ENCODE results near the gene GIPC3.

The GIPC3 gene

DNA sequence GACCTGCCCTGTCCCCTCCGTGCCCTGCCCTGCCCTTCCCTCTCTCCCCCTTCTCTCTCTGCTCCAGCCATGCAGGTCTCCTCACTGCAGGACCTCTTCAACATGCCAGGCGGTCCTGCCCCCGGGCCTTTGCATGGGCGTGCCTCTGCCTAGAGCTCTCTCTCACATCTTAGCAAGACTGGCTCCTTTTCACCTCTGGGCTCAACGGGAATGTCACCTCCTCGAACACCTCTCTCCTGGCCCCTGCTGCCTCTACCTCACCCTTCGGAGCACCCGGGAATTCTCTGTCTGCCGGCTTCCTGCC lies 33.5 kb upstream of the GIPC3 start:
- TF ChIP-seq, protein P1, sequence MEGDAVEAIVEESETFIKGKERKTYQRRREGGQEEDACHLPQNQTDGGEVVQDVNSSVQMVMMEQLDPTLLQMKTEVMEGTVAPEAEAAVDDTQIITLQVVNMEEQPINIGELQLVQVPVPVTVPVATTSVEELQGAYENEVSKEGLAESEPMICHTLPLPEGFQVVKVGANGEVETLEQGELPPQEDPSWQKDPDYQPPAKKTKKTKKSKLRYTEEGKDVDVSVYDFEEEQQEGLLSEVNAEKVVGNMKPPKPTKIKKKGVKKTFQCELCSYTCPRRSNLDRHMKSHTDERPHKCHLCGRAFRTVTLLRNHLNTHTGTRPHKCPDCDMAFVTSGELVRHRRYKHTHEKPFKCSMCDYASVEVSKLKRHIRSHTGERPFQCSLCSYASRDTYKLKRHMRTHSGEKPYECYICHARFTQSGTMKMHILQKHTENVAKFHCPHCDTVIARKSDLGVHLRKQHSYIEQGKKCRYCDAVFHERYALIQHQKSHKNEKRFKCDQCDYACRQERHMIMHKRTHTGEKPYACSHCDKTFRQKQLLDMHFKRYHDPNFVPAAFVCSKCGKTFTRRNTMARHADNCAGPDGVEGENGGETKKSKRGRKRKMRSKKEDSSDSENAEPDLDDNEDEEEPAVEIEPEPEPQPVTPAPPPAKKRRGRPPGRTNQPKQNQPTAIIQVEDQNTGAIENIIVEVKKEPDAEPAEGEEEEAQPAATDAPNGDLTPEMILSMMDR (IDR thresholded peaks at IDR 0.05; ENCODE audit: low read depth, low read length): no peak
- H3K4me3 ChIP-seq (ENCODE audit: low read depth, low read length): no peak overlapping the region

- H3K4me3 ChIP-seq (ENCODE audit: low read depth, low read length): no peak overlapping the region
- TF ChIP-seq, protein P1 (IDR thresholded peaks at IDR 0.05; ENCODE audit: low read depth, low read length): no peak
These were observed 30.8 kb upstream of the GIPC3 start for GRCh38 chr19:3554254-3555083.

GRCh38 chr19:3555653-3556422 lies 29.4 kb upstream of the GIPC3 start:
- H3K4me3 ChIP-seq (ENCODE audit: low read depth, low read length): peak overlapping the region; percentile 87

GRCh38 chr19:3556423-3556977 lies 28.8 kb upstream of the GIPC3 start:
- TF ChIP-seq, protein P1 (IDR thresholded peaks at IDR 0.05; ENCODE audit: low read depth, low read length): no peak
- peak overlapping the region; percentile 87 for H3K4me3 ChIP-seq (ENCODE audit: low read depth, low read length)

More at GRCh38 chr19:3555653-3556422, 29.4 kb upstream of the GIPC3 start:
- TF ChIP-seq, protein P1 (IDR thresholded peaks at IDR 0.05; ENCODE audit: low read depth, low read length): no peak

DNA sequence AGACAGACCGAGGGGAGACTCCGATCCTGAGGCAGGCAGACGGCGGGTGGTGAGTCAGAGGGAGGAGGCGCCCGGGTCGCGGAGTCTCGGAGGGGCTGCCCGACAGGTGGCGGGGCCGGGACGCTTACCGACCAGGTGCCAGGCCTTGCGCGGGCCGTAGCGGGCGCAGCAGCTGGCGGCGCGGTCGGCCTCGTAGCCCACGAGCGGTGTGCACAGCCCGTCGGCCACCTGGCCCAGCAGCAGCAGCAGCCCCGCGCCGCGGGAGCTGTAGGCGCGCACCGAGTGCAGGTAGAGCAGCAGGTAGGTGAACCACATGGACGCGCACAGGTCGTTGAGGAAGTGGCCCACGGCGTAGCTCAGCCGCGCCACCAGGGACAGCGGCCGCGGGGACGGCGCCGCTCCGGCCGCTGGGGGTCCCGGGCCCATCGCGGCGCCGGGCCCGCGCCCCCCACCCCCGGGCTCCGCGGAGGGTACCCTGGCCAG lies 28.3 kb upstream of the GIPC3 start:
- TF ChIP-seq, protein P1 (IDR thresholded peaks at IDR 0.05; ENCODE audit: low read depth, low read length): 0 out of 2 replicates have a peak, but pooled peaks have one; percentile 3
- H3K4me3 ChIP-seq (ENCODE audit: low read depth, low read length): peak overlapping the region; percentile 87

DNA sequence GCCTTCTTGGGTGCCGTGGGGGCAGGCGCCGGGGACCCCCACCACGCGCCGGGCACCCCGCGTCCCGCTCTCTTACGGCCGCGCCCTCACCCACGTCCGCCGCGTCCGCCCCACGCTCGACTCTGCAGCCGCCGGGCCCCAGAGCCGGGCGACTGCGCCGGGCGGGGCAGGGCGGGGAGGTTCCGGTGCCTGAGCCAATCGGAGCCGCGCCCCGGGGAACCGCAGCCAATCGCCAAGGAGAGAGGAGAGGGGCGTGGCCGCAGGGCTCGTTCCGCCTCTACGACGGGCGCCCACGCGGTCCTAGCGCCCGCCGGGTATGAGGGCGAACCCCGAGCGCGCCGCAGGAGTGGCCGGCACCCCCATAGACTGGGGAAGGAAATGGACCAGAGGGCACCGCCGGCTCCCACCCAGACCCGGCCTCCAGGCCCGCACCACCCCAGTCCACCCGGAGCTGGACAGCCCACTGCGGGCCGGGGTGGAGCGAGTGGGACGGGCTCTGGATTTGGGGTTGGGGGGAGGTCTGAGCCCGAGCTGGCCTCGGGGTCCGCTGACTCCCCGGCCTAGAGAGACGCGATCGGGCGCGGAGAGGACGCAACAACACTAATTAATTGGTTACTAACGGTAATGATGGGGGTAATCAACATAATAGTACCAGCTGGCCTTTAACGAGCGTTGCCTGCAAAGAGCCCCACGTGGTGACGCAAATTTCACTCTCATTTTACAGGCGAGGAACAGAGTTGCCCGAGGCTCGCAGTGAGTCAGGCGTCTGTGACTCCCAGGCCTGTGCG lies 27.6 kb upstream of the GIPC3 start, which contains the start of gene MFSD12:
Gene MFSD12, minus strand, starts transcription at position 126 of the 788 bp plus-strand sequence. CDS start 183 bp downstream, outside the sequence.
- H3K4me3 ChIP-seq (ENCODE audit: low read depth, low read length): peak within 1 kb of the TSS; percentile 87
- TF ChIP-seq, protein P1 (IDR thresholded peaks at IDR 0.05; ENCODE audit: low read depth, low read length): no peak

All from WI38 (cell line).